Transverse colon (tissue), 4 donors: ENCODE measurements around the gene CYP4F8. TPM values are rescaled to one million over a fixed set of nuclear protein-coding genes. Genes with fewer than 3 reads are reported as not detected.

Experiments
- DNase-seq: peaks from one replicate; pipeline ENCODE4 v3.0.0-alpha.2; 2019
- H3K27ac ChIP-seq, 4 donors: fragments of 200-600 bp; sonication (generic); 2 replicates each; pipeline ENCODE4 v1.5.1; 2016 to 2018; ENCODE audit warnings: inconsistent platforms in 4 of 4
- H3K27me3 ChIP-seq: fragments of 200-600 bp; sonication (generic); 2 replicates; pipeline ENCODE4 v1.5.1; 2017; ENCODE audit warnings: inconsistent platforms
- H3K36me3 ChIP-seq, 4 donors: fragments of 200-600 bp; sonication (generic); 2 replicates each; pipeline ENCODE4 v1.5.1; 2017 to 2019; ENCODE audit warnings: inconsistent platforms in 4 of 4
- H3K4me1 ChIP-seq, 4 donors: fragments of 200-600 bp; sonication (generic); 2 replicates each; pipeline ENCODE4 v1.5.1; 2017 to 2020; ENCODE audit warnings: inconsistent platforms in 4 of 4
- H3K4me3 ChIP-seq, 4 donors: fragments of 200-600 bp; sonication (generic); 1 replicate in 1 of 4; 2 replicates in 3 of 4; pipeline versions ENCODE4 v1.5.1 to v1.6.1; 2017 to 2019; ENCODE audit warnings: inconsistent platforms in 4 of 4
- H3K9me3 ChIP-seq, 2 donors: fragments of 200-600 bp; sonication (generic); 2 replicates each; pipeline ENCODE4 v1.5.1; 2017 to 2019; ENCODE audit warnings: inconsistent platforms in 2 of 2
- CTCF ChIP-seq, 5 experiments: fragments of 200-600 bp in 3 of 5; fragments of 450-650 bp in 2 of 5; sonication (generic) in 3 of 5; IDR thresholded peaks; 1 replicate in 2 of 5; 2 replicates in 3 of 5; pipeline ENCODE4 v1.5.1; 2016 to 2017; ENCODE audit warnings: antibody characterized with exemption in 5 of 5, inconsistent platforms in 3 of 5, mild to moderate bottlenecking in 2 of 5, moderate library complexity in 1 of 5
- EP300 ChIP-seq: sonication (generic); formaldehyde crosslinking; IDR thresholded peaks from one replicate; pipeline ENCODE4 v1.6.1; 2017; ENCODE audit warnings: antibody characterized with exemption, low read depth
- POLR2A ChIP-seq: fragments of 450-650 bp; IDR thresholded peaks from one replicate; pipeline ENCODE4 v1.6.1; 2016; ENCODE audit warnings: antibody characterized with exemption, mild to moderate bottlenecking, moderate library complexity
- POLR2AphosphoS5 ChIP-seq, 3 donors: sonication (generic); formaldehyde crosslinking; IDR thresholded peaks; one replicate each; pipeline ENCODE4 v1.6.1; 2016; ENCODE audit warnings: antibody characterized with exemption in 3 of 3
- WGBS, 2 donors: methylation state at CpG; one replicate each; pipeline ENCODE4 v1.1.5; 2018; ENCODE audit warnings: low coverage in 1 of 2; 5-methylcytosine and 5-hydroxymethylcytosine counted together
- in situ Hi-C, 4 donors: fragments of 200-750 bp; cut with MboI; loops; one replicate each; pipeline versions ENCODE4 v1.15.0 to v1.15.1; 2017; ENCODE audit warnings: low sequenced_read_pairs in 3 of 4, low pct_ligation_motif_present in 1 of 4, low pct_unique_long_range_greater_than_20kb in 1 of 4
- intact Hi-C: fragments of 100-400 bp; cut with DNase I; formaldehyde crosslinking; loops from one replicate; pipeline ENCODE4 v1.15.1; 2023; ENCODE audit warnings: low total_unique reads
- total RNA-seq, 4 donors: library from RNA; depleted of rRNA; stranded (reverse); fragments of >200 nt; gene quantifications; one replicate each; pipeline ENCODE4 v1.1.0, GENCODE V29; 2016

CYP4F8 gene
- total RNA-seq, 4 donors from 2014 or later = not detected

GRCh38 chr19:15641901-15642491 is 27.0 kb downstream of the CYP4F8 start:
- Histone ChIP-seq H3K4me1 (peaks cover 0 to 26% (median 20%) of the 10 kb centered on the region in 4 donors), H3K27ac (peak overlapping the region; percentile 83 to 88 (median 88)), H3K36me3 (no peaks in the 10 kb centered on the region), H3K9me3 (no peaks in the 10 kb centered on the region), H3K4me3 (no peak overlapping the region), H3K27me3 (no peaks in the 10 kb centered on the region)
- intact Hi-C loops = no loop called here
- in situ Hi-C loops = loop anchor here (25.0 kb wide), 2 partner anchors 170 to 545 kb away; partner anchors contain the start of genes AP1M1 (in 3 of the 4), FAM32A (in 3 of the 4) and OR10H1 (in 2 of the 4)
- DNase-seq = no peak
- TF ChIP-seq CTCF (IDR thresholded peaks at IDR 0.05) = no peak
- TF ChIP-seq POLR2AphosphoS5 (IDR thresholded peaks at IDR 0.05) = no peak
- TF ChIP-seq EP300 = no peak
- TF ChIP-seq POLR2A = no peak
- WGBS, 2 donors = 65% methylated on average over 5 of the region's 5 CpGs; no CpG with 5 or more reads in 1 of the 2 donors

- no peaks in the 10 kb centered on the region for H3K9me3 ChIP-seq
- H3K36me3 ChIP-seq = no peaks in the 10 kb centered on the region
- intact Hi-C loops (no loop called here), in situ Hi-C loops (loop anchor here (25.0 kb wide), 2 partner anchors 169 to 544 kb away; partner anchors contain the start of genes AP1M1 (in 3 of the 4), FAM32A (in 3 of the 4) and OR10H1 (in 2 of the 4))
- H3K4me3 ChIP-seq = no peak overlapping the region
- no peaks in the 10 kb centered on the region for H3K27me3 ChIP-seq
- DNase-seq = no peak
- H3K27ac ChIP-seq = no peak overlapping the region
- TF ChIP-seq EP300 = no peak
- no peak for TF ChIP-seq POLR2A
- TF ChIP-seq POLR2AphosphoS5 (IDR thresholded peaks at IDR 0.05) = no peak
- TF ChIP-seq CTCF (IDR thresholded peaks at IDR 0.05) = no peak
- peaks cover 0 to 26% (median 20%) of the 10 kb centered on the region in 4 donors for H3K4me1 ChIP-seq
Observed at GRCh38 chr19:15642807-15643206, 27.8 kb downstream of the CYP4F8 start.

GRCh38 chr19:15643387-15643786 is 28.4 kb downstream of the CYP4F8 start:
- WGBS, 2 donors = 69 to 92% methylated on average over 2 to 3 of the region's 3 CpGs
- in situ Hi-C loops = loop anchor here (25.0 kb wide), 2 partner anchors 169 to 544 kb away; partner anchors contain the start of genes AP1M1 (in 3 of the 4), FAM32A (in 3 of the 4) and OR10H1 (in 2 of the 4)
- H3K9me3 ChIP-seq = no peaks in the 10 kb centered on the region
- no peaks in the 10 kb centered on the region for H3K27me3 ChIP-seq
- no peaks in the 10 kb centered on the region for H3K36me3 ChIP-seq
- H3K4me1 ChIP-seq = peaks cover 0 to 26% (median 20%) of the 10 kb centered on the region in 4 donors
- H3K27ac ChIP-seq = no peak overlapping the region
- H3K4me3 ChIP-seq = no peak overlapping the region
- no peak for DNase-seq
- intact Hi-C loops = no loop called here
- TF ChIP-seq POLR2AphosphoS5 (IDR thresholded peaks at IDR 0.05) (no peak), CTCF (IDR thresholded peaks at IDR 0.05) (no peak), EP300 (no peak), POLR2A (no peak)

GRCh38 chr19:15644066-15644741 is 29.2 kb downstream of the CYP4F8 start:
- 70 to 84% methylated on average over 2 to 3 of the region's 3 CpGs for WGBS, 2 donors
- no peak overlapping the region for H3K27ac ChIP-seq

More at GRCh38 chr19:15644066-15644741, 29.2 kb downstream of the CYP4F8 start:
- DNase-seq = no peak
- Histone ChIP-seq H3K4me1 (peaks cover 0 to 26% (median 20%) of the 10 kb centered on the region in 4 donors), H3K4me3 (no peak overlapping the region), H3K27me3 (no peaks in the 10 kb centered on the region), H3K36me3 (no peaks in the 10 kb centered on the region), H3K9me3 (no peaks in the 10 kb centered on the region)
- no peak for TF ChIP-seq EP300
- TF ChIP-seq CTCF (IDR thresholded peaks at IDR 0.05) = no peak
- TF ChIP-seq POLR2AphosphoS5 (IDR thresholded peaks at IDR 0.05) = no peak
- no peak for TF ChIP-seq POLR2A
- intact Hi-C loops (no loop called here), in situ Hi-C loops (loop anchor here (25.0 kb wide), 2 partner anchors 168 to 543 kb away; partner anchors contain the start of genes AP1M1 (in 3 of the 4), FAM32A (in 3 of the 4) and OR10H1 (in 2 of the 4))
